Choroid plexus epithelial cell (primary cell): Measurements from ENCODE around the gene GRM4.
A peak's percentile ranks its signal among the peaks of the same experiment; 100 is the strongest.

Source experiments
- DNase-seq: peaks from one replicate; pipeline ENCODE4 v3.0.0-alpha.2; 2010; ENCODE audit warnings: low read depth
- H3K4me3 ChIP-seq: 2 replicates; pipeline ENCODE4 v1.5.1; 2011; ENCODE audit warnings: low read depth, mild to moderate bottlenecking, control low read depth, low read length, moderate library complexity
- TF ChIP-seq, protein P1 (sequence below): conservative IDR thresholded peaks from 2 replicates; pipeline ENCODE4 v1.5.1; 2011; ENCODE audit warnings: low read depth, mild to moderate bottlenecking, control low read depth, inconsistent platforms, low read length, moderate library complexity

GRM4 gene

DNA sequence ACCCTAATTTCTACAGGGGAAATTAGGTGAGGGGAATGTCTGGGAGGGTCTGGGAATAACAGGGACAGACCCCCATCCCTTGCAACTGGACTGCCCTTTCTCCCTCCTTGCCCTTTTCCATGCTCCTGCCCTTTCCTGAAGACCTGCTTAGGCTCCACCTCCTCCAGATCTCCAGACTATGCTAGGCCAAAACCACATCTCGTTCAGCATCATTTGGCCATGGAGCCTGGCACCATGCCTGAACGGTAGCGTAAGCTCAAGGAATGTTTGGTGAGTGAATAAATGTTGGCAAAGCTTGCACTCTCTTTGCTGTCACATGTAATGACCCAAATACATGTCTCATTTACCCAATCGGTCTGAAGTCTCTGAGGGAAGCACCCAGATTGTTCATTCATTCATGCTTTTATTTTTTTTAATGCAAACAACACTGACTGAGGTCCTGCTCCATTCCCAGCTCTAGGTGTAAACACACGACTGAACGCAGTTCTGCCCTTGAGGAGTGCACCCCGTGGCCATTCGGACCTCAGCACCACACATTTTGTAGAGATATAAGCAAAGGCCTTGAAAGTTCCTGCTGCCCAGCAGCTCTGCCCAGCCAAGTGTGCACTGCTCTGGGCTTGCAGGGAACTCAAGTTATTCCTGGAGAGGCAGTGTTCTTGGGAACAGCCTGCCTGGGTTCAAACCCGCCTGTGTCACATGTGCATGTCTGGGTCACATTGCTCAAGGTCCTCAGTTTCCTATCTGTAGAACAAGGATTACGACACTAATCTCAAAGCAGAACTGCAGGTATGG lies 1.1 kb upstream of the GRM4 start:
- DNase-seq: peak; percentile 14
- no peak overlapping the region for H3K4me3 ChIP-seq
- TF ChIP-seq, protein P1, sequence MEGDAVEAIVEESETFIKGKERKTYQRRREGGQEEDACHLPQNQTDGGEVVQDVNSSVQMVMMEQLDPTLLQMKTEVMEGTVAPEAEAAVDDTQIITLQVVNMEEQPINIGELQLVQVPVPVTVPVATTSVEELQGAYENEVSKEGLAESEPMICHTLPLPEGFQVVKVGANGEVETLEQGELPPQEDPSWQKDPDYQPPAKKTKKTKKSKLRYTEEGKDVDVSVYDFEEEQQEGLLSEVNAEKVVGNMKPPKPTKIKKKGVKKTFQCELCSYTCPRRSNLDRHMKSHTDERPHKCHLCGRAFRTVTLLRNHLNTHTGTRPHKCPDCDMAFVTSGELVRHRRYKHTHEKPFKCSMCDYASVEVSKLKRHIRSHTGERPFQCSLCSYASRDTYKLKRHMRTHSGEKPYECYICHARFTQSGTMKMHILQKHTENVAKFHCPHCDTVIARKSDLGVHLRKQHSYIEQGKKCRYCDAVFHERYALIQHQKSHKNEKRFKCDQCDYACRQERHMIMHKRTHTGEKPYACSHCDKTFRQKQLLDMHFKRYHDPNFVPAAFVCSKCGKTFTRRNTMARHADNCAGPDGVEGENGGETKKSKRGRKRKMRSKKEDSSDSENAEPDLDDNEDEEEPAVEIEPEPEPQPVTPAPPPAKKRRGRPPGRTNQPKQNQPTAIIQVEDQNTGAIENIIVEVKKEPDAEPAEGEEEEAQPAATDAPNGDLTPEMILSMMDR: no peak

DNA sequence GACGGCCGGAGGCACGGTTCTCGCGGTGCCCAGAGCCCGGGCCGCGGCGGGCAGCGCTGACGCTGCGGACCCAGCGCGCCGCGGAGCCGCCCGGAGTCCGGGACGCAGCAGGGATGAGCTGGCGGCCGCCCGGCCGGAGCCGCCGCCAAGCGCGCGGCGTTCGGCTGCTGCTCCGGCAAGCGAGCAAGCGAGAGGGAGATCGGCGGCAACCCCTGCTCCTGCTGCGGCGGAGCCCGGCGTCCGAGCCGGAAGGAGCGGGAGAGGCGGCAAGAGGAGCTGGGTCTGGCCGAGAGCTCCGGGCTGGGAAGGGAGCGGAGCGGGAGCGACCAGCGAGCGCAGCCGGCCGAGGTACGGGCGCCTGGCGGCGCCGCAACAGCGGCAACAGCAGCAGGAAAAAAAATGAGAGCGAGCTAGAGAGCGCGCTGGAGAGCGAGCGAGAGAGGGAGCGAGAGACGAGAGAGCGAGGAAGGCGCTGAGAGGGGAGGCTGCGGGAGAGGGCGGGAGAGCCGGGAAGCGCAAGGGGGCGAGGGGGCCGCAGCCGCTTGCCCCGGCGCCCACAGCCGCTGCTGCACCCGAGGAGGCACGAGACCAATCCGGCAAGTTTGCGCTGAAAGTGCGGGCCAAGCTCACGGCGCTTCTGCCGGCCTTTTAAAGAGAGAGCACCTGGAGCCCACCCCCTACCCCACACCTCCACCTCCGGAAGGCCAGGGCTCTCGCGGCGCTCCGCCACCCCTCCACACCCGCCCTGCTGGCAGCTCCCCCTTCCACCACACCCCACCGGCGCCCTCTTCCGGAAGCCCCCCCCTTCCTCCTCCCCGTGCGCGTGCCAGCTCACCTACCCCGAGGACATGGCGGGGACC lies 496 bp downstream of the GRM4 start:
- TF ChIP-seq, protein P1: no peak
- peak; percentile 65 for DNase-seq
- H3K4me3 ChIP-seq: peak overlapping the region; percentile 46

- DNase-seq: no peak
- peak overlapping the region; percentile 22 for H3K4me3 ChIP-seq
- TF ChIP-seq, protein P1: no peak
These were observed 1.2 kb downstream of the GRM4 start for GRCh38 chr6:34144581-34145160.

GRCh38 chr6:34143884-34144580 lies 1.9 kb downstream of the GRM4 start:
- DNase-seq: no peak
- TF ChIP-seq, protein P1: peak; percentile 13
- no peak overlapping the region for H3K4me3 ChIP-seq

- TF ChIP-seq, protein P1: no peak
- no peak overlapping the region for H3K4me3 ChIP-seq
- DNase-seq: no peak
These were observed 2.5 kb downstream of the GRM4 start for GRCh38 chr6:34143196-34143883.
